Activated CD8-positive, alpha-beta T cell treated with anti-CD3 and anti-CD28 coated beads for 36 hours (primary cell): ENCODE measurements around the gene CPEB2. TPM values are rescaled to one million over a fixed set of nuclear protein-coding genes. Genes with fewer than 3 reads are reported as not detected.

Source experiments
- ATAC-seq: fragments of 200-7000 bp; cut with Tn5 transposase; one replicate; pipeline ENCODE4 v1.10.0; 2021; ENCODE audit warnings: mild to moderate bottlenecking, moderate library complexity
- CTCF ChIA-PET: fragments of 350-600 bp; sonication (Branson Sonifier 250); formaldehyde crosslinking; loops from one replicate; lab custom pipeline; 2021; ENCODE audit warnings: antibody characterized with exemption; lab: Charles Lee
- POLR2A ChIA-PET: fragments of 350-600 bp; sonication (Branson Sonifier 250); formaldehyde crosslinking; loops from one replicate; lab custom pipeline; 2021; ENCODE audit warnings: antibody characterized with exemption; lab: Charles Lee
- DNase-seq: peaks from one replicate; pipeline ENCODE4 v3.0.0-alpha.2; 2020
- H3K27ac Mint-ChIP-seq: one replicate; pipeline ENCODE4 v1.8.0; 2021; ENCODE audit warnings: mild to moderate bottlenecking, mixed read lengths
- H3K27me3 Mint-ChIP-seq: one replicate; pipeline ENCODE4 v1.8.0; 2021; ENCODE audit warnings: mixed read lengths
- H3K36me3 Mint-ChIP-seq: one replicate; pipeline ENCODE4 v1.8.0; 2021; ENCODE audit warnings: low read depth, mixed read lengths
- H3K4me1 Mint-ChIP-seq: one replicate; pipeline ENCODE4 v1.8.0; 2021; ENCODE audit warnings: low read depth, mixed read lengths
- H3K4me3 Mint-ChIP-seq: one replicate; pipeline ENCODE4 v1.8.0; 2021; ENCODE audit warnings: mild to moderate bottlenecking, moderate library complexity, mixed read lengths
- H3K9me3 Mint-ChIP-seq: one replicate; pipeline ENCODE4 v1.8.0; 2021; ENCODE audit warnings: mixed read lengths
- CTCF ChIP-seq: fragments of 200-600 bp; IDR thresholded peaks from one replicate; pipeline ENCODE4 v1.8.0; 2022; ENCODE audit warnings: antibody characterized with exemption, mild to moderate bottlenecking
- intact Hi-C: fragments of 100-400 bp; cut with micrococcal nuclease; formaldehyde crosslinking; loops from one replicate; pipeline ENCODE4 v1.10.0; 2022
- total RNA-seq, 2 experiments: library from RNA; stranded (reverse); gene quantifications; one replicate each; pipeline ENCODE4 v1.2.3, GENCODE V29; 2021

Gene CPEB2
- total RNA-seq, 2 experiments from 2014 or later: 4.1 to 5.3 TPM

GRCh38 chr4:15054541-15054940, 52.3 kb downstream of the CPEB2 start:
- Mint-ChIP-seq H3K27ac (no peak overlapping the region), H3K36me3 (peaks cover 24% of the 10 kb centered on the region), H3K27me3 (no peaks in the 10 kb centered on the region), H3K4me3 (no peak overlapping the region), H3K4me1 (peaks cover 7% of the 10 kb centered on the region), H3K9me3 (no peaks in the 10 kb centered on the region)
- DNase-seq (no peak), ATAC-seq (no peak)
- no peak for TF ChIP-seq CTCF
- ChIA-PET CTCF (no interaction called here), POLR2A (no interaction called here)
- intact Hi-C loops: no loop called here

GRCh38 chr4:15060213-15060612, 57.9 kb downstream of the CPEB2 start:
- DNase-seq (no peak), ATAC-seq (no peak)
- peaks cover 22% of the 10 kb centered on the region for H3K36me3 Mint-ChIP-seq
- no peaks in the 10 kb centered on the region for H3K9me3 Mint-ChIP-seq
- POLR2A ChIA-PET: no interaction called here
- TF ChIP-seq CTCF: no peak
- no peak overlapping the region for H3K27ac Mint-ChIP-seq
- no peak overlapping the region for H3K4me3 Mint-ChIP-seq
- H3K4me1 Mint-ChIP-seq: no peaks in the 10 kb centered on the region
- CTCF ChIA-PET: interaction anchor here (0.7 kb wide), 1 partner anchor 20 kb away, joined by 3 read pairs; no protein-coding TSS in a partner anchor
- H3K27me3 Mint-ChIP-seq: no peaks in the 10 kb centered on the region
- intact Hi-C loops: no loop called here

GRCh38 chr4:15063341-15063740, 61.1 kb downstream of the CPEB2 start:
- Mint-ChIP-seq H3K36me3 (peaks cover 16% of the 10 kb centered on the region), H3K9me3 (no peaks in the 10 kb centered on the region), H3K27me3 (no peaks in the 10 kb centered on the region), H3K27ac (no peak overlapping the region), H3K4me3 (no peak overlapping the region), H3K4me1 (no peaks in the 10 kb centered on the region)
- intact Hi-C loops: no loop called here
- ChIA-PET CTCF (no interaction called here), POLR2A (interaction anchor here (0.6 to 0.8 kb wide), 2 partner anchors 26 to 183 kb away, joined by 3 read pairs; no protein-coding TSS in a partner anchor)
- TF ChIP-seq CTCF: no peak
- ATAC-seq (no peak), DNase-seq (no peak)

GRCh38 chr4:15065516-15065915, 63.2 kb downstream of the CPEB2 start:
- no peak for TF ChIP-seq CTCF
- CTCF ChIA-PET: no interaction called here
- POLR2A ChIA-PET: no interaction called here
- no peak overlapping the region for H3K4me3 Mint-ChIP-seq
- H3K27me3 Mint-ChIP-seq: no peaks in the 10 kb centered on the region
- H3K9me3 Mint-ChIP-seq: no peaks in the 10 kb centered on the region
- no peaks in the 10 kb centered on the region for H3K4me1 Mint-ChIP-seq
- no peak overlapping the region for H3K27ac Mint-ChIP-seq
- intact Hi-C loops: no loop called here
- DNase-seq (no peak), ATAC-seq (no peak)
- peaks cover 8% of the 10 kb centered on the region for H3K36me3 Mint-ChIP-seq

- Mint-ChIP-seq H3K9me3 (no peaks in the 10 kb centered on the region), H3K36me3 (peaks cover 8% of the 10 kb centered on the region), H3K4me3 (no peak overlapping the region), H3K4me1 (no peaks in the 10 kb centered on the region), H3K27me3 (no peaks in the 10 kb centered on the region), H3K27ac (no peak overlapping the region)
- DNase-seq (no peak), ATAC-seq (no peak)
- POLR2A ChIA-PET: interaction anchor here (1.0 kb wide), 1 partner anchor 160 kb away, joined by 3 read pairs; no protein-coding TSS in a partner anchor
- CTCF ChIA-PET: no interaction called here
- intact Hi-C loops: no loop called here
- TF ChIP-seq CTCF: no peak
Observed at GRCh38 chr4:15066140-15066539, 63.9 kb downstream of the CPEB2 start.
